Motor neuron (in vitro differentiated cells): ENCODE results near the gene LTBP2. TPM values are rescaled to one million over a fixed set of nuclear protein-coding genes. Genes with fewer than 3 reads are reported as not detected.
A peak's percentile ranks its signal among the peaks of the same experiment; 100 is the strongest.

Experiments
- ATAC-seq, 8 experiments: fragments of 200-7000 bp; cut with Tn5 transposase; replicated peaks in 6 of 8; 2 replicates each; pipeline ENCODE4 v1.8.0; 2021; ENCODE audit warnings: mild to moderate bottlenecking in 8 of 8, moderate library complexity in 8 of 8
- H3K27ac ChIP-seq, 2 donors: fragments of 250-450 bp; sonication (Bioruptor Pico); 2 replicates each; pipeline ENCODE4 v1.9.0; 2021; ENCODE audit warnings: antibody characterized with exemption in 2 of 2, mild to moderate bottlenecking in 2 of 2, moderate library complexity in 1 of 2
- H3K4me1 ChIP-seq, 2 donors: fragments of 250-450 bp; sonication (Bioruptor Pico); replicated peaks in 1 of 2; 2 replicates each; pipeline ENCODE4 v1.6.1; 2021; ENCODE audit warnings: antibody characterized with exemption in 2 of 2, mild to moderate bottlenecking in 2 of 2, moderate library complexity in 1 of 2
- H3K4me3 ChIP-seq, 5 donors: fragments of 250-450 bp; sonication (Bioruptor Pico); 2 replicates each; pipeline ENCODE4 v1.9.0; 2021; ENCODE audit warnings: antibody characterized with exemption in 5 of 5, mild to moderate bottlenecking in 5 of 5, moderate library complexity in 4 of 5
- WGBS, 10 experiments: fragments of 450-650 bp; shearing (Covaris generic); methylation state at CpG; one replicate each; pipeline ENCODE4 v1.0.0; 2022; 5-methylcytosine and 5-hydroxymethylcytosine counted together
- in situ Hi-C, 9 experiments: fragments of 400-800 bp; cut with MboI; loops; one replicate each; pipeline ENCODE4 v1.15.0; 2021; ENCODE audit warnings: low sequenced_read_pairs in 9 of 9, low pct_unique_long_range_greater_than_20kb in 2 of 9; ENCODE audit not compliant: unreplicated experiment in 9 of 9
- total RNA-seq, 8 experiments: library from RNA; unstranded; fragments of 300-600 nt; gene quantifications; 2 replicates each; pipeline versions ENCODE4 v1.2.3 to v1.2.4, GENCODE V29; 2022

The LTBP2 gene
- total RNA-seq, 8 experiments from 2014 or later, result 0.46 to 27.0 (median 1.2) TPM

DNA sequence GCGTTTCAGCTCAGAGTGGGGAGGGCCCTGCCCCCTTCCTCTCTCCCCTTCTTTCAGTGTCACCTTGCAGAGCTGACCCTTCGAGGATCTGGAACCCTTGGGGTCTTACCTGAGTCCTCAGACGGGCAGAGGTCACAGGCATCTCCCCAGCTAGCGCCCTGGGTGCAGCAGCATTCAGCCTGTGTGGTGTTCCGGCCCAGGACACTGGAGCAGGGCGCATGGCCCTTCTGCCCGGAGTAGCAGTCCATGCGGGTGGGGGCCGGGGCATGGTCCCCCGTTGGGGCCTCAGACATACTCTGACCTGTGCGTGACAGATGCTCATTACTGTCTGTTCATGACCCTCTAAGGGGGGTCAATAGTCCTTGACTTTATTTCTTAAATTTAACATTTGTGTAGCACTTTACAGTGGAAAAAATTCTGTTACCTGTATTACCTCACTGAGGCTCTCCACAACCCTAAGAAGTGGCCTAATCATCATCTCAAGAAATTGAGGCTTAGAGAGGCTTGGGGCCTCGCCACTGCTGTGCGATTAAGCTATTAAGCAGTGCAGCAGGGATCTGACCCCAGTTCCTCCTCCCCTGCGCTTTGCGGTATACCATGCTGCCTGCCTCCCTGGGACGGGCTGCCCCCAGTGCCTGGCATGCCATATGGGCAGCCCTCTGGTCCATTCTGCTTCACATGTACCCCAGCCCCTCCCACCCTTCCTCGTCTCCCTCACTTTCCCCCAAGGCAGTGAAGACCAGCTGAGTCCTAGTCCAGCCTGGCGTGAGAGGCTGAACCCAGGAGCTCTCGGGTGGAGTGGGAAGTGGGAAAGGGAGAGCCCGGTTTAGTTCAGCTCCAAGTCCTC lies 106.9 kb downstream of the LTBP2 start:
- Histone ChIP-seq H3K27ac (no peak overlapping the region), H3K4me3 (no peak overlapping the region), H3K4me1 (peaks cover 24 to 40% of the 10 kb centered on the region in 2 donors)
- no peak for ATAC-seq
- in situ Hi-C loops, result loop anchor here in 1 of 9 experiments (25.0 kb wide), 1 partner anchor 107 kb away; the partner anchor contains the start of gene LTBP2
- 0 to 100% (median 92%) methylated on average over 1 to 6 of the region's 20 CpGs; no CpG with 5 or more reads in 4 of the 10 experiments for WGBS, 10 experiments

- in situ Hi-C loops, result loop anchor here in 1 of 9 experiments (25.0 kb wide), 1 partner anchor 108 kb away; the partner anchor contains the start of gene LTBP2
- no peak for ATAC-seq
- H3K4me3 ChIP-seq, result no peak overlapping the region
- WGBS, 10 experiments, result 60 to 100% (median 77%) methylated on average over 1 to 4 of the region's 4 CpGs; no CpG with 5 or more reads in 5 of the 10 experiments
- peaks cover 18 to 34% of the 10 kb centered on the region in 2 donors for H3K4me1 ChIP-seq
- H3K27ac ChIP-seq, result no peak overlapping the region
These were observed 107.6 kb downstream of the LTBP2 start for GRCh38 chr14:74504412-74504811.

GRCh38 chr14:74503938-74504335 lies 108.1 kb downstream of the LTBP2 start:
- Histone ChIP-seq H3K4me1 (peaks cover 18 to 30% of the 10 kb centered on the region in 2 donors), H3K4me3 (no peak overlapping the region), H3K27ac (no peak overlapping the region)
- WGBS, 10 experiments, result 86 to 100% (median 95%) methylated on average over 2 to 3 of the region's 12 CpGs; no CpG with 5 or more reads in 6 of the 10 experiments
- no peak for ATAC-seq
- in situ Hi-C loops, result loop anchor here in 1 of 9 experiments (25.0 kb wide), 1 partner anchor 108 kb away; the partner anchor contains the start of gene LTBP2

GRCh38 chr14:74503291-74503937 lies 108.6 kb downstream of the LTBP2 start:
- ATAC-seq, result no peak
- Histone ChIP-seq H3K4me1 (peaks cover 18 to 30% of the 10 kb centered on the region in 2 donors), H3K27ac (no peak overlapping the region), H3K4me3 (no peak overlapping the region)
- in situ Hi-C loops, result loop anchor here in 1 of 9 experiments (25.0 kb wide), 1 partner anchor 109 kb away; the partner anchor contains the start of gene LTBP2
- WGBS, 10 experiments, result 71 to 73% methylated on average over 3 of the region's 14 CpGs; no CpG with 5 or more reads in 8 of the 10 experiments

- in situ Hi-C loops, result loop anchor here in 1 of 9 experiments (25.0 kb wide), 1 partner anchor 110 kb away; the partner anchor contains the start of gene LTBP2
- peak in 6 of 8 experiments; percentile 20 to 80 (median 52) for ATAC-seq
- WGBS, 10 experiments, result 27 to 100% (median 68%) methylated on average over 2 to 11 of the region's 21 CpGs; no CpG with 5 or more reads in 3 of the 10 experiments
- no peak overlapping the region for H3K4me3 ChIP-seq
- H3K4me1 ChIP-seq, result peaks cover 14 to 25% of the 10 kb centered on the region in 2 donors
- no peak overlapping the region for H3K27ac ChIP-seq
These were observed 109.6 kb downstream of the LTBP2 start for GRCh38 chr14:74502236-74503019.

DNA sequence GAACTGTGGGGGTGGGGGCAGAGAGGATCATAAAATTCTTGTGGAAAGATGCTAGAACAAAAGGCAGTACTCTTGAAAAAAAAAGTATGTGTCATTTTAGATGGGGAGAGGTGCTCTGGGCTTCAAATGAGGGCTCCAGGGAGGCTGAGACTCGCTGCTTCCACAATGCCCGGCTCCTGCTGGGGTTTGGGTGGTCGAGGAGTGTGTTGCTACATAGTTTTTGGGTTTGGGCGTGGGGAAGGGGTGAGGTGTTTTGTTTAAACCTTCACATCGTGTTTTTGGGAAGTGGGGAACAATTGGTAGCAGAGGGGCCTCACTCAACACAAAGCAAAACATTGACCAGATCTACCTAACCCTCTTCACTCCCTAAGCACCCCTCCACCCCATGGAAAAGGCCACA lies 110.3 kb downstream of the LTBP2 start:
- ATAC-seq, result no peak
- H3K4me1 ChIP-seq, result peaks cover 8 to 18% of the 10 kb centered on the region in 2 donors
- no peak overlapping the region for H3K4me3 ChIP-seq
- in situ Hi-C loops, result loop anchor here in 1 of 9 experiments (25.0 kb wide), 1 partner anchor 111 kb away; the partner anchor contains the start of gene LTBP2
- H3K27ac ChIP-seq, result no peak overlapping the region
- 20 to 100% (median 75%) methylated on average over 1 to 5 of the region's 5 CpGs; no CpG with 5 or more reads in 5 of the 10 experiments for WGBS, 10 experiments

GRCh38 chr14:74501135-74501614 lies 110.9 kb downstream of the LTBP2 start:
- H3K4me3 ChIP-seq, result no peak overlapping the region
- in situ Hi-C loops, result loop anchor here in 1 of 9 experiments (25.0 kb wide), 1 partner anchor 111 kb away; the partner anchor contains the start of gene LTBP2
- ATAC-seq, result peak; percentile 71 to 85 (median 78)
- no peak overlapping the region for H3K27ac ChIP-seq
- WGBS, 10 experiments, result 0 to 81% (median 57%) methylated on average over 2 to 14 of the region's 16 CpGs; no CpG with 5 or more reads in 4 of the 10 experiments
- peaks cover 7 to 16% of the 10 kb centered on the region in 2 donors for H3K4me1 ChIP-seq

DNA sequence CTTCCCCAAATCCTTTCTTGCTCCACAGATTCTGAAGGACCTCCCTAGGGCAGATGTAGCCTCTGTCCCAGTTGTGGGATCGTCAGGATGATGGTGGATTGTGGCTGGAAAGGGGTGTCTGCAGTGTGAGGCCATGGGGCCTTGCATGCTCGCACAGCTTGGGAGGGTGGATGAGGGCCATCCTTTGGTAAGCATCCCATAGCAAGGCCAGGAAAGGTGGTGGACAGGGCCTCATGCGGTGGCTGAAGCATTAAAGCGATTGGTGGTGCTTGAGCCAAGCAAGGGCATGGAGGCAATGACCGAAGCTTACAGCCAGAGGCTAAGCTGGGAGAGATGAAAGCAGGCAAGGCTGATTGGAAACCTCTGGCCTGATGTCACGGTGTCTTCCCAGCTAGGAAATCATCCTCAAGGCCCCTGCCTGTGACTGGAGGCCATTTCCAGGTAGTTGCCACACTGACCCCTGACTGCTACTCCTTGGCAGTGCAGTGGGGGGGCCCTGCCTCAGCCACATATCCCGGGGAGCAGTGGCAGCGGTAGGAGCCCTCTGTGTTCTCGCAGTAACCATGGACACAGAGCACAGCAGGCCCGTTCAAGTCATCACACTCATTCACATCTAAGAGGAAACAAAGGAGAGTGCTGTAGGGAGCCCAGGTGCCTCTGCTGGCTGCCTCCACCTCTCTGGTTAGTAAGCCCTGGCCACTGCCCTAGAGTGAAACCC lies 111.5 kb downstream of the LTBP2 start:
- Histone ChIP-seq H3K27ac (no peak overlapping the region), H3K4me3 (no peak overlapping the region), H3K4me1 (peaks cover 7 to 16% of the 10 kb centered on the region in 2 donors)
- peak in 7 of 8 experiments; percentile 19 to 80 (median 76) for ATAC-seq
- in situ Hi-C loops, result loop anchor here in 1 of 9 experiments (25.0 kb wide), 1 partner anchor 112 kb away; the partner anchor contains the start of gene LTBP2
- 67 to 100% (median 90%) methylated on average over 1 to 5 of the region's 10 CpGs; no CpG with 5 or more reads in 4 of the 10 experiments for WGBS, 10 experiments

GRCh38 chr14:74495356-74495755 lies 116.7 kb downstream of the LTBP2 start:
- 79 to 100% (median 94%) methylated on average over 2 of the region's 2 CpGs; no CpG with 5 or more reads in 3 of the 10 experiments for WGBS, 10 experiments
- H3K27ac ChIP-seq, result no peak overlapping the region
- H3K4me3 ChIP-seq, result no peak overlapping the region
- no peak for ATAC-seq
- peaks cover 5 to 15% of the 10 kb centered on the region in 2 donors for H3K4me1 ChIP-seq
- in situ Hi-C loops, result loop anchor here in 7 of 9 experiments (25.0 kb wide), 2 partner anchors 133 to 383 kb away; no protein-coding TSS in a partner anchor

DNA sequence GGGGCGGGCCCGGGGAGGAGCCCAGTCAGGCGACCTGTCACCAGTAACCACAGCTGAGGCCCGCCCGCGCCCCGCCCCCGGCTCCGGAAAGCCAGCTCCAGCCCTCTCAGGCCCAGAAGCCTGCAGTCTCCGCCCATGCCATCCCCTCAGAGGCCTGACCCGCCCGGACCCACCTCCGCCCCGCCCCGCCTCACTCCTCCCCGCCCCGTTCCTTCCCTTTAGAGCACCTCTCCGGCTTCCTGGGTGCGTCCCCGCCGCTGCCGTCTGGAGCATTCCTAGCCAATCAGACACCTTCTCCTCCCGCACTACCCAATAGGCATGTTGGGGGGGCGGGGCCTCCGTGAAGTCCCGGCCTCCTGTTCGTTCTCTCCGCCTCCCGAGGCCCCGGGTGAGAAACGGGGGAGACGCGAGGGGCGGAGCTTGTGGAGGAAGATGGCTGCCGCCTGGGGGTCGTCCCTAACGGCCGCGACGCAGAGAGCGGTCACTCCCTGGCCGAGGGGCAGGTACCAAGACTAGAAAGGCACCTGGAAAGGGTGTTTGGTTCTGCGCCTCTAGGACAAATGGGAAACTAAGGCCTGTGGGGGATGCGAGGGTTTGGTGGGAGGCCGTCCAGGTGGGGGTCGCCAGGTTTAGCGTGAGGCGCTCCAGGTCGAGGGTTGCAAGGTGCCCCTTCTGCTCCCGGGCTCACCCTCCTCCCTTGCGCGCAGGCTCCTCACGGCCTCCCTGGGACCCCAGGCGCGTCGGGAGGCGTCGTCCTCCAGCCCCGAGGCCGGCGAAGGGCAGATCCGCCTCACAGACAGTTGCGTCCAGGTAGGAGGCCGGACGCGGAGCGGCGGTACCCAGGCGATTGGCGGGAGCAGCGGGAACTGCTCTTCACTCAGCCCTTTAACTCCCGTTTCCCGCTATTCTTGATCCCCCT lies 118.4 kb downstream of the LTBP2 start, which contains the start of gene ISCA2:
ISCA2 (plus strand) TSS at position 423 of the 919 bp plus-strand sequence; CDS start at position 433, 10 bp downstream.
- in situ Hi-C loops, result loop anchor here in 7 of 9 experiments (25.0 kb wide), 2 partner anchors 131 to 381 kb away; no protein-coding TSS in a partner anchor
- peak; percentile 88 to 94 (median 93) for ATAC-seq

More for the DNA sequence above, 118.4 kb downstream of the LTBP2 start, which contains the start of gene ISCA2:
- H3K27ac ChIP-seq, result peak within 1 kb of the TSS; percentile 68 to 89
- 0 to 10% (median 0%) methylated on average over 2 to 6 of the region's 73 CpGs; no CpG with 5 or more reads in 5 of the 10 experiments for WGBS, 10 experiments
- peaks cover 4 to 15% of the 10 kb centered on the region in 2 donors for H3K4me1 ChIP-seq
- H3K4me3 ChIP-seq, result peak within 1 kb of the TSS; percentile 78 to 95 (median 81)
